Activated T-cell treated with anti-CD3 and anti-CD28 coated beads, Interleukin-2, amount 50 U/mL, for 1 hour (primary cell): ENCODE measurements around the gene ABHD5.

Experiments
- DNase-seq: peaks from one replicate; pipeline ENCODE4 v3.0.0-alpha.2; 2020

The ABHD5 gene

DNA sequence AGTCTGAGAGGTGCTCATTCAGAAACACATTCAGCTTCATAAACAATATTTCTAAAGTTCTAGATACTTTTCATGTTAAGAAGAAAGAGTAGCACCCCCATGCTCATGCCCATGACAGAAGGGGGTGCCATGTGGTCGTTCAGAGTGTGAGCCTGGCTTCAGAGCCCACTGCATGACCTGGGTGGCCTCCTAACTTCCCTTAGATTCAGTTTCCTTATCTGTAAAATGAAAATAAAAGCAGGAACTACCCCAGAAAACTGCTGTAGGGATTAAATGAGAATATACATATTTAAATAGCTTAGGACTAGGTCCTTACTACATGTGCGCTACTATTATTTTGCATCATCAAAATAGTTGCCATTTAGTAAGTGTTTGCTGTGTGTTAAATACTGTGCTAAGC lies 69.2 kb downstream of the ABHD5 start:
- DNase-seq, result no peak

DNA sequence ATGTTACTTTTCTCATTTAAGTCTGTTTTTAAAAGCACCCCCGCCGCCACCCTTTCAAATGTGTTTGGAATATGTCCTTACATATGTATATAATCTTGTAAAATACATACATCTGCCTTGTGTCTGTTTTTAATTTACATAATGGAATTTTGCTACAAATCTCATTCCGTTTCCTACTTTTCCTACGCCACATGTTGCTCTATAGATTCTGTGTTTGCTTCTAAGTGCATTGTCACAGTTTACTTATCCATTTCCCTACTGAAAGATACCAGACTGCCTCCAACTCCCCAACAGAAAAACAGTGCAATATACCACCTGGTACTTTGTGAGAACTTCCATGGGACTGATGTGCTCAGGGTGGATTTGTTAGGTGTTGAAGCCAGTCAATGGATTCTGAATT lies 70.2 kb downstream of the ABHD5 start:
- no peak for DNase-seq

DNA sequence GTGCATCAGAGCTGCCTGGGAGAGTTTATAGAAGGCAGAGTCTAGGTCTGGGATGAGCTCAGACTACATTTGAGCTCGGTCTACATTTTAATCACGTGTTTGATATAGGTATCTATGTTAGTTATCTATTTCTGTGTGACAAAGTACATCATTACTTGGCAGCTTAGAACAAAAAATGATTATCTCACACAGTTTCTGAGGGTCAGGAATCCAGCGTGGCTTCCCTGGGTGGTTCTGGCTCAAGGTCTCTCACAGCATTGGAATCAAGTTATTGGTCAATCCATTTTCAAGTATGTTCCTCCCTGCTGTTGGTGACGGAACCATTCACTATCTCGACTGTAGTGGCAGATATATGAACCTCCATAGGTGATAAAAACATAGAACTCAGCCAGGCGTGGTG lies 71.7 kb downstream of the ABHD5 start:
- DNase-seq, result no peak

DNA sequence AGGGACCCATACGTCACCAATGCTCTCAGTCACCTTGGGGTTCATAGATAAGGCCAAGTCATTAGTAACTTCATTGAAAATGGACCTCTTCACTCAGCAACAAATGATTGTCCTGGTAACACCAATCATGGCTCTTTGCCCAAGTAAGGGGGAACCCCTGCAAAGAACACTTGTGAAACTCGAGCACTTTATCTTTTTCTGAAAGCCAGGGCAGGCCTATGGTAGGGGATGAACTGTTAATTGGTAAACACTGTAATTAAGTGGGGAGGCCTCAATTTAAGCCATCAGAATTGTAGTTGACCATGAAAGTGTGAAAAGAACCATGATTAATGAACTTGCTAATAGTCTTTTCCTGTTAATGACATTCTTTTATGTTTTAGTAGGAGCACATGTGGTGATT lies 73.3 kb downstream of the ABHD5 start:
- DNase-seq, result no peak

DNA sequence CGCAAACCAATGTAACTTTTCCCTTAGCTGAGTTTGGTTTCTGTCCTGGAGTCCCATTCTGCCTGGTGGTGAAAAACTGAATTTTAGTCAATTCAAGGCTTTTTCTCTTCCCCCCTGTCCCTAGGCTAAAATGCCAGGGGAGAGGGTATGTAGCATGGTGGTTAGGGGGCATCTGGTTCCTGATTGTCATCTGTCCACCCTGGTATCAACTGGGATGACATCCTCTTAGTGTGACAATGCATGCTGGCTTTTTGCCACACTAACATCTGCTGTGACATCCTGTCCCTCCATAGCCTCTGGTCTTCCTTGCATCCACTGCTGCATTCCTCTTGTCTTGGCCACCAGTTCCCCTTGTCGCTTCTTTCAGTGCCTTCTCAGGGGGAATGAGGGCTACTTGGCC lies 73.7 kb downstream of the ABHD5 start:
- DNase-seq, result no peak

DNA sequence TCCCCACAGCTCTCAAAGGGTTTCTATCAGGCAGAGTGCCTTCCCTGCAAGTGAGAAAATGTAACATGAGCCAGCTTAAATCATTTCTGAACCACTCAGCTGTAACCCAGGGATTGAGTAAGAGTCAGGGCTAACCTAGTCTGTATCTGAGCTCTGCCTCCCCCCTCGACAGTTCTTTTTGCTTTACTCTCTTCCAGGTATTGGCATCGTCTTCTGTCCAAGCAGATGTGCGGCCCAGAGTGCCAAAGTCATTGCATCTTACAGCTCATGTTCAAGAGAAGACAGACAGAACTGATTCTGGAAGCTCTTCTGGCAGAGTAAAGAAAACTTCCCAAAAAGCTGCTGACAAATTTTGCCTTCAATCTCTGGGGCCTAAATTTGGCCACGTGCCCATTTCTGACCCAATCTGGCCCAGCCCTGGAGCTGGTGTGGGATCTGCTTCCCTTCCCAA lies 74.8 kb downstream of the ABHD5 start:
- no peak for DNase-seq

DNA sequence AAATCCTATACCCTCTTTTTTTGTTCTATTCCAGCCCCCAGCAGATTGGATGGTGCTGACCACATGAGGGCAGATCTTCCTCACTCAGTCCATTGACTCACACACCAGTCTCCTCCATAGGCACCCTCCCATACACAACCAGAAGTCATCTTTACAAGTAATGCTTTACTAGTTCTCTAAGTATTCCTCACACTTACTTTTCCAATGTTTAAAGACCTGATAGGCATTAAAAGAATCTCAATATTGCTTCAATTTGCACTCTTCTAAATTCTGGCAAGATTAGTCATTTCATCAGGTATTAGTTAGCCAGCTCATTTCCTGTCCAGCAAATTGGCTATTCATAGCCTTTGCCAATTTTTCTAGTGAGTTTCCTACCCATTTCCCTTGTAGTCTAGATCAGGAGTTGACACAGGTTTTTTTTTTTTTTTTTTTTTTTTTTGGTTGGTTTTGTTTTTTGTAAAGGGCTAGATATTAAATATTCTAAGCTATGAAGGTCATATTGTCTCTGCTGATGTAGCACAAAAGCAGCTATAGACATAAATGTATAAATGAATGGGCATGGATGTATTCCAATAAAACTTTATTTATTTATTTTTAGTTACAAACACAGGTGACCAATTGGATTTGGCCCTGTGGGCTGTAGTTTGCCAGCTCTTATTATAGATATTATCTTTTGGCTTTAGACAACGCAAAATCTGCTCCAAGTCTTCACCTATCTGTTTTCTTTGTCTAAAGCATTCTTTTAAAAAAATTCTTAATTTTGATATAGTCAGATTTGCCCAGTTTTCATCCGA lies 76.1 kb downstream of the ABHD5 start:
- no peak for DNase-seq

DNA sequence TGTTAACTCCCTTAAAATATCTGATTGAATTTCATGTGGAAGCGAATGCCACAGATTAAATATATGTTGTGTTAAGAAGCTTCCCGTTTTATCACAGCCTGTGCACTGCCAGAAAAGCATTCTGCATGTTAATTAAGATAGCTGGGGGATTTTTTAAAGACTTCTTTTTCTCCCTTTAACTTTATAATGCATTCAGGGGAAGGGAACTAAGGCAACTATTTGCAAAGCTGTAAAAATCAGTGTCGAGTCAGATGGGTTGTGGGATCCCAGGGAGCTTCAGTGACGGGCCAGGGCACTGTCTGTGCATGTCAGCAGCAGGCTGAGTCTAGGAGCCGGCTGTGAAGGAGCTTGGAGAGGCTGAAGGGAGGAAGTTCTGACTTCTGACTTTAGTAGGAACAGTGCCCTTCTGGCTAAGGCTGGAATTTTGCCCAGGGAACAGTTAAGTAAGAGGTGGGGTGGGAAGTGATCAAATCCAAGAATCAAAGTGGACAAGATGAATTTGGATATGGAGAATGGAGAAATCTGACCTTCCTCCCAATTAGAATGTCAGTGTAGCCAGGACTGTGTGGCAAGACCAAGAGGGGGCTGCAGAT lies 77.7 kb downstream of the ABHD5 start:
- DNase-seq, result no peak

DNA sequence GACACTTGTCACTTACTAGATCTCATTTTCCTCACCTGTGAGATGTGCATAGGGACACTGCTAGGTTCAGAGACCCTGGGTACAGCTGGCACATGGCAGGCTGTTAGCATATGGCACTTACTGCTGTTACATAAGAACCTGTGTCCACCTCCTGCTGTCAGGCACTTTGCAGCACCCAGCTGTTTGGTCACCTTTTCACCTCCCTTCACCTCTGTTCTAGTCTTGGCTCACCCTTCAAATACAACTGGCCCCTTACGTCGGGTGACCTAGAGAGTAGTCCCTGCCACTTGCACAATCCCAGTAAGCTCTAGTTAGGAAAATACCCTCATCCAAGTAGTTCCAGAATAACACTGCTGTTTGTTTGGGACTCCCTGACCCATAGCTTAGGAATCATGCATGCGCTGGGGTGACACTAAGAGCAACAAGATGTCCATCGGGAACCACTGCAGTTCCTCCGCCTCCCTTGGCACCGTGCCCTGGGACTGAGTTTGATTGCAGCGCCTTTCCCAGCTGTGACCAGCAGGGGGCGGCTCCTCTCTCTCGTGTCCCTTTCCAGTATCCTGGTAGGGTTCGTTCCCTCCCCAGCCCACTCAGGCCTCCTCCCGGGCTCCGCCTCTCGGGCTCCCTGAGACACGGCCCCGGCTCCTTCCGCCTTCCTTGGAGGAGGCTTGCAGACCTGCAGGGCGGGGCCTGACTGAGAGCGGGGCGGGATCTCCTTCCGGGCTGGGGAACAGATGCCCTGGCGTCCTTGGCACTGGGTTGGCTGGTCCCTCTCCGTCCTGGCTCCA lies 78.6 kb downstream of the ABHD5 start:
- DNase-seq, result peak; percentile 78

DNA sequence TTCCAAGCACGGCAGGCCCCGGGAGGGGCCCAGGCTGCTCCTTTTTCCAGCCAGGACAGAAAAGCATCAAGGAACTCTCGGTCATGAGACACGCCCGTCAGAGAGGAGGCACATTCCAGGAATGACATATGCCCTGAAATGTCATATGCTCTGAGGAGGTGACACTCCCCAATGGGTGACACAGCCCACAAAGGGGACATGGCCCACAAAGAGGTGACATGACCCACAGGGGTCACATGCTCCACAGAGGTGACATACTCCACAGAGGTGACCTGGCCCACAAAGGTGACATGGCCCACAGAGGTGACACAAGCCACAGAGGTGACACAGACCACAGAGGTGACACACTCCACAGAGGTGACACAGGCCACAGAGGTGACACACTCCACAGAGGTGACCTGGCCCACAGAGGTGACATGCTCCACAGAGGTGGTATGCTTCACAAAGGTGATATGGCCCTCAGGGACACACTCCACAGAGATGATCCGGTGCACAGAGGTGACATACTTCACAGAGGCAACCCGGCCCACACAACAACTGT lies 79.2 kb downstream of the ABHD5 start:
- DNase-seq, result peak; percentile 45

DNA sequence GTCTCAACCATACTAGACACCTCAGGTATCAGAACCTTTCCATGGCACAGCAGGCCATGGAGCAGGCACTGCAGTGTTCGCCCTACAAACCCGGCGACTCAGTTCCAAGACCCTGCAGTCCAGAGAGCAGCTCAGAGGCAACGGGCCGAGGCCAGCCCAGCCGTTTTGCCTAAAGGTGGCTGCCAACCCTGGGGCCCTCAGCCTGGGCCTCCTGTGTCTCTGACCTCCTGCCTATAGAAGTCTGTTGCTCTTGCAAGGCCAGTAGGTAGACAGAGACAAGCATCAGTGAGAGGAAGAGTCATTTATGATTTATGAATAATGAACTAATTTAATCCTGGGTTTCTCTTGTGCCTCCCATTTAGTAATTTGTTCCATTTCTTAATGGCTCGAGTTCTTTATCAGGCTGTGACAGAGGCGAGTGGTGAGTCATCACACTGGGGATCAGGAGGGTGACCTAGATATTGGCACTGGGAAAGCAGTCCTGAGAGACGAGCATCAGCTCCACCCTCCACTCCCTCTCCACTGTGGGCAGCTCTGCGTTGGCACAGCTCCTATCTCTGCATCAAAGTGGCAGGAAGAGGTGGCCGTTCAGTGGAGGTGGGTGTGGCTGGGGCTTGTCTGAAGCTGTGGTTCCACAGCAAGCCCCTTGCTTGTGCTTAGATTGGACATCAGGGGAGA lies 79.8 kb downstream of the ABHD5 start:
- DNase-seq, result peak; percentile 31

DNA sequence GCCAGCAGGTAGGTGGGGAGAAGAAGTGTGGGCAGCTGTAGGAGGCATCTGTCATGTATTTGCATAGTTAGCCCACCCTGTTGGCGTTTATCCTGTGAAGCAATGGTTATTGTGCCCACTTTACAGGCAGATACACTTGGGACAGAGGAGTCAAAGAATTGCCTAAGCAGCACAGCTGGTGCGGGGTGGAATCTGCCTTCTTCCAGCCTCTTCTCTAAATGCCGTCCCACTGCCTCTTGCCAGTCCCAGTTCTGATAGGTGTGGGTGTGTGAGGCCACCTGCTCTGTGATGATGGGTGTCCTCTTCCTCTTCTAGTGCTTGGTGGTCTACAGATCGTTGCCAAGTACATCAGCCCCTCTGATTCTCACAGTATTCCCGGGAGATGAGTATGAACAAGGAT lies 80.9 kb downstream of the ABHD5 start:
- DNase-seq, result no peak

DNA sequence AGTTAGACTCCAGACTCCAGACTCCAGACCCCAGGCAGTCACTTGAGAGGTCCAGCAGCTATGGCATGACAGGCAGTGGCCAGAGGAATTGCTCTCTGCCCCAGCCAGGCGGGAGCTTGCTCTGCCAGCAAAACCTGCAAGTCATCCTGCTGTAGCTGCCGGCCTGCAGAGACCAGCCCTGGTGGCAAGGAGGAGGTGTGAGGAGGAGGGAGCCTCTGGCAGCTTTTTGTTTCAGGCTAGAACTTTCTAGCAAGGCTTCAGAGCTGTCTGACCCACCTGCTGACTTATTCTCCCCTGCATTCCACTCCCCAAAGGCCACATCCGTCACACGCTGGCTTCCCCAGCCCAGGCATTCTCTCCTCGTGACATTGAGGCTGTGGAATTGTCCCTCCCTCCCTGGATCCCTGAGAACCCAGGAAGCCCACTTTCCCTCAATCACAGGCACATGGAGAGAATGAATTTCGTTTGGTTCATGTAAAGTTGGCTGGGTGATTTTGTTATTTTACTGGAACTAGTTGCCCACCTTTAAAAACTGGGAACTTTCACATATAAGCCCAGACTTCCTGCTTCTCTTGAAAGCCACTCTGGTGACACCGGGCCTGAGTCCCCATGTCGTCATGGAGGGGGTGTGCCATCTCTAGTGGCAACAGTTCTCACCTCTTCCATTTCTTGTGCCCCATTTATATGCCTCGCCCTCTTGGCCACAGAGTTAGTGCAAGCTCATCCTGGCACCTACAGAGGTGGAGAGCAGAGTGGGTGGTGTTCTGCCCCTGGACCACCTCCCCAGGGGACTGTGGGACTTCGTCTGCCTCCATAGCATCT lies 82.7 kb downstream of the ABHD5 start:
- DNase-seq, result no peak

DNA sequence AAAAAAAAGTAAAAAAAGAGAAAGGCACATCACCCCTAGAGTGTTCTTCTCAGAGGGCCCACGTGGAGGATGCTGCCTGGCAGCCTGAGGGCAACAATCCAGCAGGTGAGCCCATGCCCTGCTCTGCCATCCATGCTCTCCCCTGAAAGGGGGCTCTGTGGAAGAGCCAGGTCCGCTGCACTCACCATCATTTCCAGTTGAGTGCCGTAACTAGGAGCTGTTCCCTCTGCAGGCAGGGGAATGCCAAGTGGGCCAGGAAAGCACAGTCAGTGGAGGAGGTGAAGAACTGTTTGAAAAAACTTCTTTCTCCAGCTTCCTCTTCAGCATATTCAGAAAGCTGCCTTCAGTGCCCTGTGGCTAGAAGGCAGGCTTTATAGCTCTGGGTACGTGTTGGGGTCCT lies 84.1 kb downstream of the ABHD5 start:
- no peak for DNase-seq

DNA sequence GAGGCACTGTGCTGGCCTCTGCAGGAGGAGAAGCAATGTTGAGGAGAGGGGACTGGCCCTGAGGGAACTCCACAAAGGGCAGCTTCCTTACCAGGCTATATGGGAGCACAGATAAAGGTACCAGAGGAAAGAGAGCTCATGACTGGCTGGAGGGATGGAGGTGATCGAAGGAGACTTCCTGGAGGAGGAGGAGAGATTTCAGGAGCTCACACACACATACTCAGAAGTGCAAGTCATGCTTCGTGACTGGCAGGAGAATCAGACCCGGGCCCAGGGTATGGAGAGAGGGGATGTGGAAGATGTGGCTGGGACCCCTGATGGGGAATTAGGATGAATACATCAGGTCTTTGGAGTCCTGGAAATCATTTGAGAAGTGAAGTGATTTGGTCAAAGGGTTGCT lies 85.4 kb downstream of the ABHD5 start:
- DNase-seq, result no peak

DNA sequence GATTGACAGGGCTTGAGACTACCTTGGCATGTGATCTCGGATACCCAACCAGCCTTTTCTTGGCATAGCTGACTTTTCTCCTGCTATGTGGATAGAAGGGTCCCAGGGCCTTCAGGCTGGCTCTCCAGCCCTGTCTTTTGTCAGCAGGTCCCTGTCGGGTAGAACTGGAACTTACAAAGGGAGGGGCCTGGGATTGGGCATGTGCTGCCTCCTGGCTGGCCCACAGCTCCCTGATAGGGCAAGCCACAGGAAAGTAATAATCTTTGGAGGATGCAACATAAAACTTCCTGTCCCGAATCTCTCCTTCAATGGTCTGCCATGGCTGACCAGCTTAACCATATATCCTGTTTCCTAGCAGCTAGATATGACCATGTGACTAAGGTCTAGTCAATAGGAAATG lies 89.1 kb downstream of the ABHD5 start:
- DNase-seq, result no peak

DNA sequence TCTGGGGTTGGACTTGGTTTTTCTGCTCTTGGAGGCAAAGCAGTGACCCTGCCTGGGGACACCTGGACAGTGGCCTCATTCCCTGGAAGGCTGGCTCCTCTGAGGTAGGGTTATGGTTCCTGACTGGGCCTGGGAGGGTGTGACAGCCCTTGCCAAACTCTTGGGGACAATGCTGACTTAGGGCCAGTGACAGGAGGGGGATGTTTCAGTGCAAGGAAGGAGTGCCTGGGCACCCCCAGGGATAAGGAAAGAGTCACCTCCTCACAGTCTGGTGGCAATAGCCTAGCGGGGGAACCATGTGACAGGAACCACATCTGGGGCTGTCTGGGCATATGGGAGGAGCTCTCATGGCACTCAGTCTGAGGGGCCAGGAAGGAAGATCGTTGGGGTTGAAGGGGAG lies 91.8 kb downstream of the ABHD5 start:
- DNase-seq, result no peak
